ENCODE results near the gene MDM4.
"Not testable (repeated sequence)": the region's sequence is repeated elsewhere in the genome, so short reads cannot be mapped to it uniquely, and the experiment has no call there.

MDM4 gene

GRCh38 chr1:204516180-204516879 lies at the start of gene MDM4:
MDM4 (plus strand) TSS chr1:204516406; CDS start chr1:204525519, 9,113 bp downstream.
- DNase-seq (ENCODE audit: low read depth), result peak; percentile 93

DNA sequence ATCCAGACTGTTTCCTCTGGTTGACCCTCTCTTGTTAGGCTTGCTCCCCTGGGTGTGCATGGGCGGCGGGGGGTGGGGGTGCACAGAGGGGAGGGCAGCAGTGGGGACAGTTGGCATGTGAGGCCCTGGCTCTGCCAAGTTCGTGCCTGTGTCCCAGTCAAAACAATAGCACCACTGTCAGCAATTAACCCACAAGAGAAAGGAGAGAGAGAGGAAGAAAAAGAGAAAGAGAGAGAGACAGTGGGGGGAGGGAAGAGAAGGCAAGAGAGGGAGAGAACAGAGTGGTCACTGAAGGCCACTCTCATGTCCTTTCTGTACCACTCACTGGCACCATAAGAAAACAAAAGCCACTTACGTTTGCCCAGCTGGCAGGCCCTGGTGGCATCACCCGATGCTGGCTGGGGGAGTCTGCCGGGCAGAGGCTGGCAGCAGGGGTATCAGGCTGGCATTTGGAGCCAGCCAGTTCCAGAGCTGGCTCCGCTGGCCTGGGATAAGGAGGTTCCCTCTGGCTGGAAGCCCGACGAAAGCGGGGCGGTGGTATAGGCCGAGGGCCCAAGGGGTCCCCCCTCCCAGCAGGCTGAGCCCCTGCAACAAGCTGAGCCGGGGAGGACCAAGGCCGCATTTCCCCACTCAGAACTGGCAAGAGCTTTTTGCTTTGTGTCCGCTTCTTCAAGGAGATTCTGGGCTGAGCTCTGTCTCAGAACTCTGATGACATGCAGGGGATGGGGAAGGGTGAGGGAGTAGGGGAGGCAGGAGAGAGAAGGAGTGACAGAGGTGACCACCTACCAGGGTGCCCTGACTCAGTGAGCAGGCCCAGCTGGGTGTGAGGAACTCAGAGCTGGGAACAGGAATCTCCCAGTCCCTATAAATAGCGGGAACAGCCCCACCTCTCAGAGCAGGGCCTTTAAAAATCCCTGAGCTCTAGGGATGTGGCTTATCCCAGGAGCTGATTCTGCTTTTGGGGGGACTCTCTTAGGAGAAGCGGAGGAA lies 49.5 kb upstream of the MDM4 start:
- DNase-seq (ENCODE audit: low read depth), result no peak

GRCh38 chr1:204468206-204468605 lies 48.0 kb upstream of the MDM4 start:
- DNase-seq (ENCODE audit: low read depth), result no peak

DNA sequence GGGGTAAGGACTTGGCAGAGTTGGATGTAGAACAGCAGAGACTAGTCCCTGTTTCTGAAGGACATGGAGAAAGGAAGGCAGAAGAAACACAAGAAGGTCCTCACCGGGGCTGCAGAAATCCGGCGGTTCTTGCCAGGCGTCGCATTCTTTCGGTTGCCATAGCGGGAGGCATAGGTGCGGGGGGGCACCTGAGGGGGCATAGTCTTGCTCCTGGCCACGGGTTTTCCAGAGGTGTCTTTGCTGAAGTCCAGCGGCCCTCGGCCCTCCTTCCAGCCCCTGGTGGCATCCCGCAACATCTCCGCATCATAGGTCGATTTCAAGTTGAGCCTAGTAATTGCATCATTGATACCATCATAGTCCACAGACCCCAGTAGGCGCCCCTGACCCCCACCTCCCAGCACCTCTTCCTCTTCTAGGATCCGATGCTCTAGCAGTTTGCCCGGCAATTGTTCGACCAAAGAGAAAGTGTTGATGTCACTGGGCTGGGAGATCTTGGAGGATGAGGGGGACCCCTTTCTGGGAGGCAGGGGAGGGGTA lies 47.4 kb upstream of the MDM4 start:
- no peak for DNase-seq (ENCODE audit: low read depth)

GRCh38 chr1:204469304-204469703 lies 46.9 kb upstream of the MDM4 start:
- DNase-seq (ENCODE audit: low read depth), result no peak

DNA sequence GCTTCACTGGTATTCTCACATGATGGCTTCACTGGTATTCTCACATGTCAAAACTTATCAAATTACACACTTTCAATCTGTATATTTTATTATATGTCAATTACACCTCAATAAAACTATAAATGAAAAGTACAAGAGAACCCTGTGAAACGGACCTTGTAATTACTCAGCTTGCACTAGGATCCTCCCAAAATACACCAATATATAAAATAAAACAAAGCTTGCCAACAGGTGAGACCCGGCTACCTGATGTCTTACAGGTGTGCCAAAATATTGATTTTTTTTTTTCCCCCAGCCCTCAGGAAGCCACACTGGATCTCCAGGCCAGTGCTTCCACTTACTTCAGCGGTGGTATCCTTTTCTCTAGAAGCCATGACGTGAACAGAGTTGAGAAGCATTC lies 44.5 kb upstream of the MDM4 start:
- no peak for DNase-seq (ENCODE audit: low read depth)

- no peak for DNase-seq (ENCODE audit: low read depth)
These were observed 43.5 kb upstream of the MDM4 start for GRCh38 chr1:204472660-204473059.

DNA sequence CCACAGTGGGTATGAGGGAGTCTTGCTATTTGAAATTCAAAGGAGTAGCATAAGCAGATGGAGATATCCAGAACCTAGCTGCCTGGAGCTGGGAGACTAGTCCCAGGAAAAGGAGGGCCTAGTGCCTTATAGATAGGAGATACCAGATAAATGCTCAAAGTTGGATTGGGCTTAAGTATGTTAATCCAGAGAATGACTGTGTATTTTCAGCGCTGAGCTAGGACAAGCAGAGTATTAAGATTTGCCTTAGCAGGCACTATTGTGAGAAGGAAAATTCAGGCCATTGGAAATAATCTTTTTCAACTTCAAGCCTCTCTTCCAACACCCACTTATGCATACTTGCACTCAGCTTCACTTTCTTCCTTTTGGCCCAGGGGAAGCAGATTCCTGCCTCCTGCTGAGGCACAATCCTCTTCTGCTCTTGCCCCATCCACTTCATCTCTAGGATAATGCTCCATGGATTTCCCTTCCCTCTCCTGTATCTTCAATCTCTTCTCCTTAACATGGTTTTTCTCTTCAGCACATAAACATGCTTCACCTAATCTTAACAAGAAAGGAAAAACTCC lies 42.7 kb upstream of the MDM4 start:
- DNase-seq (ENCODE audit: low read depth), result no peak

GRCh38 chr1:204475656-204476432 lies 40.4 kb upstream of the MDM4 start:
- no peak for DNase-seq (ENCODE audit: low read depth)

DNA sequence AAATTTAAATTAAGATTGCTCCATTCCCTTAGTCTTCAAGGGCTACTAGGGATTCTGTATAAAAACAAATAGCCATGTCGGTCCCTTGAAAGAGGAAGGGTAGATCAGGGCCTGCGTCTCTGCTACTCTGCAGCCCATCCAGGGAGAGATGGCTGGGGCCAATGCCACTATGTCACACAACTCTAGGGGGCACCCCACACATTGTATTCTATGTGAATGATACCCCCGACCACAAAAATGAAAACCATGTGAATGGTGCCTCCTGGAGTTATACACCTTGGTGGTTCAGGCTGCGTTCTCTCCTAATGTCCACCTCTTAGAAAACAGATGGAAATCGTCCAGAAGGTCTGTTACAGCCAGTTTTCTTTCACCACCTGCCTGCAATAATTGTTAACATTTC lies 39.6 kb upstream of the MDM4 start:
- DNase-seq (ENCODE audit: low read depth), result no peak

GRCh38 chr1:204477036-204477740 lies 39.0 kb upstream of the MDM4 start:
- no peak for DNase-seq (ENCODE audit: low read depth)

DNA sequence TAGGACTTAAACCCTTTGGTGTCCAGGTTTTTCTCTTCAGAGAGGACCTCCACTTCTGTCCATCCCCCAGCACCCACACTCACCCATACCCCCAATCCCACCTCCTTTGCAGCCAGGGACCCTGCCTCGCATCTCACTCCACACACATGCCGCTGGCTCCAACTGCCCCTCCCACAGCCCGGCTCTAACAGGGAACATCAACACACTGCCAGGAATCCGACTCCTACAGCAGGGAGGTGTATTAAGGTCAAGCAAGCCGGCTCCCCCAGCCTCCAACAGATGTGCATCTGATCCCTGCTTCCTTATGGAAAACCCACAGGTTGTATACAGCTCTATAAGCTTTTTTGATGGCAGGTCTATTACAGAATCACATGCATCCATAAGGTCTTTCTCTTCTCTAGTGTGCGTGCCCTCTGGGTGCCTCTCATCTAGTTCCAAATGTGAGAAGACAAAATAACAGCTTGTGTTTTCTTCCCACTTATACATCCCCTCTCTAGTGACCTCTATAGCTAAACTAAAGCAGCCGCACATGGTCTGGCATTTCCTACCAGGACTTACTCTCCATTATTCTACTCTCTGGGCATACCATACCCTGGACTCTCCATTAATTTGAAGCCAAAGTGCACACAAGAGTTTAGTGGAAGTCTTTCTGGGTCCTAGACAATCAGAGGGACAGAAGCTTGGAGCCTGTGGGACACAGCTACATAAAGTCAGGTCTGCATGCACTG lies 37.9 kb upstream of the MDM4 start:
- DNase-seq (ENCODE audit: low read depth), result no peak

DNA sequence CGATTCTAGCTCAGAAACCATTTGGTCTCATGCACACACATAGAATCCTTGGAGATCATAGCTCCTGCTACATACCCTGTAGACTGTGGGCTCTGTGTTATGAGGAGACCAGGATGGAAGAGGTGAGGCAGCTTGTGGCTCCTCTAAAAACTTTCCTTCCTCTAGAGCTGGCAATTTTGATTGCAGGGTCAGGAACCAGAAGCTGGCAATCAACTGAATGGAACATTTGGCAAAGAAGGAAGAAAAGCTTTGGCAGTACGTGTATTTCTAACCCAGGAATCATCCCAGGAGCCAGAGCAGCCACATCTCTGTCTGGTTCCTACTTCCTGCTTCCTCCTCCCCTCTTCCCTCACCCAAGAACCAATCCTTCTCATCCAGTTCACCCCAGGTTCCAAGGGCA lies 37.3 kb upstream of the MDM4 start:
- no peak for DNase-seq (ENCODE audit: low read depth)

DNA sequence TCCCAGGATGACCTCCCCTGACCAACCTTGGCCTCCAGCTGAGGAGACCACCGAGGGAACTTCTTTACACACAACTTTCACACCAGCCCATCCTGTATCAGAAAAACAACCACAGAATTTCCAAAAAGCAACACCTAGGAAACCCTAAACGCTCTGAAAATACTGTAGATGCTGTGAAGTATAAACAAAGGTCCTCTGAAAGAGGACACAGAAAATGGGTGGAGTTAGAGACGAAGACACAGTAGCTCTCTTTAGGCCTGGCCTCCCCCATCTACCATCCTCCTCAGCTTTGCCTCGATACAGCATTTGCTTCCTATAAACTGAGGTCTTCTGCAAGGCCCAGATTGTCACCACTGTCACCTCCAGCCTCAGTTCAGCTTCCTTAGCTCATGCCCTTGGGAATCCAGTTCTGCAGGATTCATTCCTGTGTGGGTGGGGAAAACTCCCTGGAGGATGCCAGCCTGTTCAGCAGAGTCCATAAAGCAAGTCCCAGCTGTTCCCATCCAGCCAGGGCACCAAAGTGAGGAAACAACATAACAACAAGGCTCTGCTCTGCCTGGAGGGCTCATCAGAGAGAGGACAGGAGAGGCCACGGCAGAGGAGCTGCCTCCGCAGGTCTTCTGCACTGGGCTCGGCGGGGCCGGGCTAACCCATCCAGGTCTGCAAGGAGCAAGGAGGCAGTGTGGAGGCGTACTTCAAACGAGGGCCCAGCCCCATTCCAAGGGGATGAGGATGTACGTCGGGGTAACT lies 36.6 kb upstream of the MDM4 start:
- DNase-seq (ENCODE audit: low read depth), result no peak

DNA sequence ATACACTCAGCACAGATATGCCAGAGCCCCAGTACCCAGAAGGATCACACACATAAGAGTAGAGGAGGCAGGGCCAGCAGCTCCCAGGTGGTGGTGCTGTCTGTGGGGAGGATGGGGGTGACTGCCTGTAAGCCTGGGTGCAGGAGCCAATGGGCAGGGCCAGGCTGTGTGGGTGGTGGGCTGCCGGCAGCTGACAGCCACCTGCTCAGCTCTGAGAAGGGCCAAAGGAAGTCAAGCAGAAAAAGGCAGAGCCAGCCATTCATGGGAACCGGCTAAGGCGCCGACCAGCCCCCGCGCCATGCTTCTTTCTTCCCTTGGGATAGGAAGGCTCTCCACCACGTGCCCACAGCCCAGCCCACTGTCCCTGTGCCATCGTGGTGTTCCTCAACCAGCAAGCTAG lies 35.7 kb upstream of the MDM4 start:
- no peak for DNase-seq (ENCODE audit: low read depth)

- no peak for DNase-seq (ENCODE audit: low read depth)
These were observed 32.4 kb upstream of the MDM4 start for GRCh38 chr1:204483791-204484190.

DNA sequence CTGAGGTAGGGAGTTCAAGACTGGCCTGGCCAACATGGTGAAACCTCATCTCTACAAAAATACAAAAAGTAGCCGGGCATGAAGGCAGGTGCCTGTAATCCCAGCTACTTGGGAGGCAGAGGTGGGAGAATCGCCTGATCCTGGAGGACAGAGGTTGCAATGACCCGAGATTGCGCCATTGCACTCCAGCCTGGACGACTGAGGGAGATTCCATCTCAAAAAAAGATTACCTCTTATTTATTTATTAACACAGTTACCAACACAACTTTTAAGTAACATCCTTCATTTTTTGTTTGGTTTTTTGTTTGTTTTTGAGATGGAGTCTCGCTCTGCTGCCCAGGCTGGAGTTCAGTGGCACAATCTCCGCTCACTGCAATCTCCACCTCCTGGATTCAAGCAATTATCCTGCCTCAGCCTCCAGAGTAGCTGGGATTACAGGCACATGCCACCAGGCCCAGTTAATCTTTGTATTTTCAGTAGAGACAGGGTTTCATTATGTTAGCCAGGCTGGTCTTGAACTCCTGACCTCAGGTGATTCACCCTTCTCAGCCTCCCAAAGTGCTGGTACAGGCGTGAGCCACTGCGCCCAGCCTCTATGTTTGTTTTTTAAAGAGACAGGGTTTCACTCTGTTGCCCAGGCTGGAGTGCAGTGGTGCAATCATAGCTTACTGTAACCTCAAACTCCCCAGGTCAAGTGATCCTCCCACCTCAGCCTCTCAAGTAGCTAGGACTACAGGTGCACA lies 29.5 kb upstream of the MDM4 start:
- DNase-seq (ENCODE audit: low read depth), result not testable (repeated sequence)

- DNase-seq (ENCODE audit: low read depth), result no peak
These were observed 29.0 kb upstream of the MDM4 start for GRCh38 chr1:204487256-204487615.

- DNase-seq (ENCODE audit: low read depth), result no peak
These were observed 24.6 kb upstream of the MDM4 start for GRCh38 chr1:204491655-204492054.

All from HS-5 (cell line).